ENCODE data around the gene PLEKHJ1. TPM values are rescaled to one million over a fixed set of nuclear protein-coding genes. Genes with fewer than 3 reads are reported as not detected.

Gene PLEKHJ1
- total RNA-seq, 1 experiment from 2014 or later: 91.7 TPM

DNA sequence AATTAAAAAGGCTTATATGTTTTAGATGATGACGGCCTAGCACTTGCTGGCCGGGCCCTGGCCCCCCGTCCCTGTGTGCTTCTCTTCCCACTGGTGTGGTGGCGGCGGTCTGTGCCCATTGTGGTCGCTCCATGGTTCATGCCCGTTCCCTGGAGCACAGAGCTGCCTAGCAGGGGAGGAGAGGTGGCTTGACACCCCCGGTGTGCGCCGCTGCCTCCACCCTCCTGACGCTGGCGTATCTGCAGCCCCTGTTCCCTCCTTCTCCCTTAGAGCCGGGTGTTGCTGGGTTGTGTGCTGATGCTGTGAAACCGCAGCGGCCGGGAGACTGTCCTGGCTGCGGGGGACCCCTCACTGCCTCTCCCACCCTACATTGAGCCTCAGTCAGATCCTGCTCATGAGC is 43.3 kb downstream of the PLEKHJ1 start:
- H3K27ac ChIP-seq: no peak overlapping the region
- peaks cover 91% of the 10 kb centered on the region for H3K36me3 ChIP-seq
- no peaks in the 10 kb centered on the region for H3K4me1 ChIP-seq (replicated peaks)
- no peaks in the 10 kb centered on the region for H3K9me3 ChIP-seq (replicated peaks)
- no peak for DNase-seq (ENCODE audit: low read depth in 1 of 2, low spot score in 2 of 2)
- H3K27me3 ChIP-seq (replicated peaks): no peaks in the 10 kb centered on the region
- no peak overlapping the region for H3K4me3 ChIP-seq

DNA sequence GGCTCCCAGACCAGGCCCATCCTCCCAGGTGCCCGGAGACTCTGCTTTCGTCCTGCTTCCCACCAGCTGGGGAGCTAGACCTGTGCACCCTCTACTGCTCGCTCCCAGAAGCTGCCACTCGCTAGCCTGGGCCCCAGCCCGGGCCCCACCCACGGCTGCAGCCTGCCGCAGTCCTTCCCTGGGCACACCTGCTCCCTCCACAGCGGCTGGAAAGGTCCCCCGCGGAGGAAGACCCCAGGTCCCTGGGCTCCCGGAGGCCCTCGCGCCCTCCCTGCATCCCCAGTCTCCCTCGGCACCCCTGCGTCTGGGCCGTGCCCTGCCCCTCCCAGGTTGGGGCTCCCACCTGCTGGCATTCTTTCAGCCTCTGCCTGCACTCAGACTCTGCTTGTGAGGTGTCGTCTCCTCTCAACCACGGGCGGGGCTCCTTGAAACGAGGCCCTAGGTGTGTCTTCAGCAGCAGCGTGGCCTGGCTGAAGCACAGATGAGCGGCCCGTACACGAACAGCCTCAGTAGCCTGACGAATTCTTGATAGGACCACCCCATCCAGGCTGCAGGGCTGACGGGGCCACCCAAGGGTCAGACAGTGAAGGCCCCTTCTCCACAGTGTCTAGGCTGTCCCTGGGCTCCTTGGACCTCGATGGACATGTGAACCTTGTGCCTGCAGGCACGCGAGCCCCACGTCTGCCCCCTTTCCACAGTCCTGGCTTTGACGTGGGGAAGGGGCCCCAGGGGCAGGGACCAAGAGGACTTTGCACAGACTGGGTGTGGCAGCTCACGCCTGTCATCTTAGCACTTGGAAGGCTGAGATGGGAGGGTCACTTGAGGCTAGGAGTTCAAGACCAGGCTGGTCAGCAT is 44.4 kb downstream of the PLEKHJ1 start:
- no peak overlapping the region for H3K27ac ChIP-seq
- no peak overlapping the region for H3K4me3 ChIP-seq
- no peaks in the 10 kb centered on the region for H3K27me3 ChIP-seq (replicated peaks)
- no peak for DNase-seq (ENCODE audit: low read depth in 1 of 2, low spot score in 2 of 2)
- peaks cover 89% of the 10 kb centered on the region for H3K36me3 ChIP-seq
- no peaks in the 10 kb centered on the region for H3K9me3 ChIP-seq (replicated peaks)
- peaks cover 7% of the 10 kb centered on the region for H3K4me1 ChIP-seq (replicated peaks)

DNA sequence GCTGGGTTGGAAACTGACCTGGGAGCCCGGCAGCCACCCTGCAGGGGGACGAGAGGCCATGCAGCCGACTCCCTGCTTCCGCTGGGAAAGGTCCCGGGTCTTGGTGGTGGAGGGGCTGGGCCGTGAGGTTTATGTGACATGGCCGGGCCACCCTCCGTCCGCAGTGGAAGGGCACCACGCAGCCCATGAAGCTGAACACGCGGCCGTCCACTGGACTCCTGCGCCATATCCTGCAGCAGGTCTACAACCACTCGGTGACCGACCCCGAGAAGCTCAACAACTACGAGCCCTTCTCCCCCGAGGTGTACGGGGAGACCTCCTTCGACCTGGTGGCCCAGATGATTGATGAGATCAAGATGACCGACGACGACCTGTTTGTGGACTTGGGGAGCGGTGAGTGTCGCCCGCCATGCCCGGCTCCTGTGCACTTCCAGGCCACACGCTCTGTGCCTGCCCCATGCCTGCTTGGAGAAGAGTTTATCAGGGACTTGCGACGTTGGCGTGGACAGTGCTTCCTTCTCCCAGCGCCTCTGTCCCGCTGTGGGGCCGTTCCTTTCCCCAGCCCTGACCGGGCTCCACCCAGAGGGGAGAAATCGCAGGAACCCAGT is 45.2 kb downstream of the PLEKHJ1 start:
- H3K27me3 ChIP-seq (replicated peaks): no peaks in the 10 kb centered on the region
- peaks cover 85% of the 10 kb centered on the region for H3K36me3 ChIP-seq
- DNase-seq (ENCODE audit: low read depth in 1 of 2, low spot score in 2 of 2): no peak
- peaks cover 15% of the 10 kb centered on the region for H3K4me1 ChIP-seq (replicated peaks)
- no peak overlapping the region for H3K27ac ChIP-seq
- no peak overlapping the region for H3K4me3 ChIP-seq
- no peaks in the 10 kb centered on the region for H3K9me3 ChIP-seq (replicated peaks)

DNA sequence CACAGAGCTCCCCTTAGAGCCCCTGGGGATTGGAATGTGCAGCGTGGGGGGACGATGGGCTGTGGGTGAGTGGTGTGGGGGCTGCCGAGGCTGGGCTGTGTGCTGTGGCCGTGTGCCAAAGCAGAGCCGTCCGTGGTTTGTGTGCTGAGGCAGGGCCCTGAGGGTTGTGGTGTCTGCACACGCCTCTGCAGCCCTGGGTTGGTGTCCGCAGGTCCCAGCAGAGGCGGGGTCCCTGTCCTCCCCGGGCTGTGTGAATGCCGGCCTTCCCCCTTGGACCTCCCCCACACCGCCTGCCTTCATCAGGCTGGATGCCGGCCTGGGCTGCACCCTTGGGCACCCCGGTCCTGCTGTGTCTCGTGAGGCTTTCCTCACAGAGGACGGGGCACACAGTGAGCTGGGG is 46.2 kb downstream of the PLEKHJ1 start:
- peaks cover 25% of the 10 kb centered on the region for H3K4me1 ChIP-seq (replicated peaks)
- H3K9me3 ChIP-seq (replicated peaks): no peaks in the 10 kb centered on the region
- no peak for DNase-seq (ENCODE audit: low read depth in 1 of 2, low spot score in 2 of 2)
- peaks cover 84% of the 10 kb centered on the region for H3K36me3 ChIP-seq
- H3K4me3 ChIP-seq: no peak overlapping the region
- H3K27me3 ChIP-seq (replicated peaks): no peaks in the 10 kb centered on the region
- no peak overlapping the region for H3K27ac ChIP-seq

DNA sequence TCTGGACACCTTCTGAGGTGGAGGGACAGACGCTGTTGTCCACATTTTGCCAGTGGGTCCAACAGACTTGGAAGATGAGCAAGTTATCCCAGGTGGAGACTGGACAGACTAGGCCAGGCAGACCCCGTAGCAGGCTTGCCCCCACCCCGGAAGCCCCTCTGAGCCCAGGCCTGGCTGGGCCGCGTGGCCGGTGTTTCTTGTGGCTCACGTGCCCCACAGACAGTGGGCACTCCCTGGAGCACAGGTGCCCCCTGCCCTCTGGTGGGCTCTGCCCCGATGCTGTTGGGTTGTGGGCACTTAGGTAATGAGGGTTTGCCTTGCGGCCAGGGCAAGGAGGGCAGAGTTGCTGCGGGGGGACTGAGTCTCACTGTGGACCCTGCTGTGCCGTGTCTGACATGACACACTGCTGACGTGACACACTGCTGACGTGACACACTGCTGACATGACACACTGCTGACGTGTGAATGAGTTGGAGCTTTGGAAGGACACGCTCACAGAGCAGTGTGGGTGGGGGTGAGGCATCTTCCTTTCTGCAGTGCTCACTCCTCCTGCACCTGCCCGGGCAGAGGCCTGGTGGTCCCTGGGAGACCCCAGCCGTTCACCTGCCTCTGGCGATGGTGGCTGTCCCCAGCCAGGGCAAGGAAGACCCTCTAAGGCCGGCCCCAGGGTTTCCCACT is 47.3 kb downstream of the PLEKHJ1 start:
- DNase-seq (ENCODE audit: low read depth in 1 of 2, low spot score in 2 of 2): no peak

DNA sequence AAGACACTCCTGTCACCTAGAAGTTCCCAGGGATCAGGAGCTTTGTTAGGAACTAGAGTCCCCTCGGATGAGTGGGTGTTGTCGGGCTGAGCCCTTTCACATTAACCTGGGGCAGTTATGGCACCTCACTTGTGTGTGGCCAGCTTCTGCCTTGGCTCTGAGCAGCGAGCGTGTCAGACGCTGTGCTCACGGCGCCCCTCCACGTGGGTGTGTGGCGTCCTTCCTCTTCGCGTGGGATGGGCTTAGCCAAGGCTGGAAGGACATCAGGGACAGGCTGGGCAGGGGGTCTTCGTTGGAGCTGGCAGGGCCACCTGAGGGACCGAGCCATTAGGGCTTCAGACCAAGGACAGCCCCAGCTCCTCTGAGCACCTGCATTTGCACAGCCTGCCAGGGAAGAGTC is 49.0 kb downstream of the PLEKHJ1 start:
- Histone ChIP-seq H3K4me3 (no peak overlapping the region), H3K27ac (no peak overlapping the region), H3K27me3 (replicated peaks) (no peaks in the 10 kb centered on the region), H3K36me3 (peaks cover 75% of the 10 kb centered on the region), H3K9me3 (replicated peaks) (no peaks in the 10 kb centered on the region), H3K4me1 (replicated peaks) (peaks cover 30% of the 10 kb centered on the region)
- no peak for DNase-seq (ENCODE audit: low read depth in 1 of 2, low spot score in 2 of 2)

More for the DNA sequence above, 47.3 kb downstream of the PLEKHJ1 start:
- Histone ChIP-seq H3K27me3 (replicated peaks) (no peaks in the 10 kb centered on the region), H3K4me1 (replicated peaks) (peaks cover 30% of the 10 kb centered on the region), H3K9me3 (replicated peaks) (no peaks in the 10 kb centered on the region), H3K27ac (no peak overlapping the region), H3K36me3 (peaks cover 78% of the 10 kb centered on the region), H3K4me3 (no peak overlapping the region)

DNA sequence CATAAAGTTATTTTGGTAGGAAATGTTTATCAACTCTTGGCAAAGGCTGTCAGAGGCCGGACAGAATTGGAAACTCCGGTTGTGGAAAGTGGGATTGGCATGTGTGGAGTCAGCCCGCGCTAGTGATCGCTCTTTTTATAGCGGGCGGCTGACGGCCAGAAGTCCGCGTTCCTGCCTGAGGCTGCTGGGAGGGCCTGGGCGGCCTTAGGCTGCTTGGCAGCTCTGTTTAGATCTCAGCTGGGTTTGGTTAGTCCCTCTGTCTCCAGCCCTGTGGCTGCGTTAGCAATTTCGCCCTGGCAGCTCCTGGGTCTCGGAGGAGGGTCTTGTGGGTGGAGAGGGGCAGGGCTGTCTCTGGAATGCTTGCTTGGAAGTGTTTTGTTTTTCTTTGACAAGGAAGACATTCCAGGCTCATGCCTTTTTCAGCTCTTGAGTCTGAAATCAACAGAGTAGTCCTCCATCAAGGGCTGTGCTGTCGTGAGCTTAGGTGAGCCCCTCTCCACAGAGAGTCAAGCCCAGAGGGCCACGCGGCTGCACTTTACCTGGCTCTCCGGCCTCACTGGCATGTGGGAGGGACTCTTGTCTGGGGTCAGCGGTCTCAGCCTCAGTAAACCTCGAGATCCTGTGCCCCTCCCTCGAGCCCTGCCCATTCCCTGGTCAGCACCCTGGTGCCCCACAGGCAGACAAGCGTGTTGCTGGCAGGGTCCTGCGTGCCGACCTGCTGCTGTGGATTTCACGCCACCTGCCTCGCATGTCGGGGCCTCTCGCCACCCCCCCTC is 49.9 kb downstream of the PLEKHJ1 start:
- Histone ChIP-seq H3K4me1 (replicated peaks) (peaks cover 30% of the 10 kb centered on the region), H3K27me3 (replicated peaks) (no peaks in the 10 kb centered on the region), H3K9me3 (replicated peaks) (no peaks in the 10 kb centered on the region), H3K4me3 (no peak overlapping the region), H3K36me3 (peaks cover 69% of the 10 kb centered on the region), H3K27ac (peak overlapping the region; percentile 35)
- peak; percentile 86 to 90 for DNase-seq (ENCODE audit: low read depth in 1 of 2, low spot score in 2 of 2)

DNA sequence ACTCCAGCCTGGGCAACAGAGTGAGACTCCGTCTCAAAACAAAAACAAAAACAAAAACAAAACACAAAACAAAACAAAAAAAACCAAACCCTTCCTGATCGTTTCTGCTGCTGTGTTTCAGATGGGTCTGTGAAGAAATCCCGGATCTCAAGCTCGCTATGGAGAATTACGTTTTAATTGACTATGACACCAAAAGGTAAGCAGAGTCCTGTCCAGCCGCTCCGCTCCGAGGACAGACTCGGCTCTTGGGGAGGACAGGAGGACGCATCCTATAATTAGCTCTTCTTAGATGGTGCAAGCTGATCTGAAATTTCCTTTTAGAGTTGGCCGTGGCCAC is 50.4 kb downstream of the PLEKHJ1 start:
- H3K27ac ChIP-seq: no peak overlapping the region
- H3K27me3 ChIP-seq (replicated peaks): no peaks in the 10 kb centered on the region
- no peaks in the 10 kb centered on the region for H3K9me3 ChIP-seq (replicated peaks)
- no peak overlapping the region for H3K4me3 ChIP-seq
- H3K36me3 ChIP-seq: peaks cover 69% of the 10 kb centered on the region
- no peak for DNase-seq (ENCODE audit: low read depth in 1 of 2, low spot score in 2 of 2)
- peaks cover 30% of the 10 kb centered on the region for H3K4me1 ChIP-seq (replicated peaks)

DNA sequence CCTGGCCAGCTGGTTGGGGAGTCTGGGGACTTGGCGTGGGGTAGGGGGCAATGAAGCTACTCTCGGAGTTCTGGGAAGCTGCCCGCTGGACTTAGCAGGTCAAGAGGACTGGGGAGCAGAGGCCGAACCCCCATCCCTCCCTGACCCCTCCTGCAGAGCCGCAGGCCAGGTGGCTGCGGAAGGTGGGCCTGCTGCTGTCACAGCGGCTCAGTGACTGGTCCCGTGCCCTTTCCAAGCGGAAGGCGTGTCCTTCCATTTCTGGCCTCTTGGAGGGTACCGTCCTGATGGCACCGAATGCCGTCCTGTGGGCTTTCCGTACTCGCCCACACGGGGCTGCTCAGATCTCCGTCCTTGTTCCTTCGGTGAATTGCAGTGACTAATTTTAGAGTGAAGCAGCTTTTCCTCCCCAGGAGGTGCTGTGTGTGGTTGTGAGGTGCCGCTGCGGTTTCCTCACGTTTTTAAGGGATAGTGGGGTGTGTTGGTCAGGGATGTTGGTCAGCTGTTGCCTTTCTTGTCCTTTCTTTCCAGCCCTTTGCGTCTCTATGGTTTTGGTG is 51.6 kb downstream of the PLEKHJ1 start:
- no peak overlapping the region for H3K27ac ChIP-seq
- H3K36me3 ChIP-seq: peaks cover 68% of the 10 kb centered on the region
- peaks cover 30% of the 10 kb centered on the region for H3K4me1 ChIP-seq (replicated peaks)
- H3K27me3 ChIP-seq (replicated peaks): no peaks in the 10 kb centered on the region
- no peak overlapping the region for H3K4me3 ChIP-seq
- DNase-seq (ENCODE audit: low read depth in 1 of 2, low spot score in 2 of 2): no peak
- no peaks in the 10 kb centered on the region for H3K9me3 ChIP-seq (replicated peaks)

Other genes with a start within 250 kb of the PLEKHJ1 start
- gene BTBD2, start 220.6 kb downstream of the PLEKHJ1 start, total RNA-seq (2014; rRNA removed; shearing (Covaris generic)): 25.7 and 32.6 TPM in 2 replicates
- 18.7 and 31.6 TPM in 2 replicates for gene MKNK2, start 185.1 kb downstream of the PLEKHJ1 start, total RNA-seq (2014; rRNA removed; shearing (Covaris generic))
- gene MOB3A, start 140.0 kb downstream of the PLEKHJ1 start, total RNA-seq (2014; rRNA removed; shearing (Covaris generic)): 10.1 and 20.6 TPM in 2 replicates
- gene IZUMO4, start 139.4 kb downstream of the PLEKHJ1 start, total RNA-seq (2014; rRNA removed; shearing (Covaris generic)): 1.9 TPM in 1 of 2 replicates, not detected in the other
- gene AP3D1, start 84.8 kb downstream of the PLEKHJ1 start, total RNA-seq (2014; rRNA removed; shearing (Covaris generic)): 66.5 and 78.9 TPM in 2 replicates
- 5.9 and 7.8 TPM in 2 replicates for gene DOT1L, start 72.4 kb downstream of the PLEKHJ1 start, total RNA-seq (2014; rRNA removed; shearing (Covaris generic))
- 13.8 and 44.9 TPM in 2 replicates for gene SF3A2, start 495 bp upstream of the PLEKHJ1 start, total RNA-seq (2014; rRNA removed; shearing (Covaris generic))
- 0.58 TPM in 1 of 2 replicates, not detected in the other for gene AMH, start 13.0 kb upstream of the PLEKHJ1 start, total RNA-seq (2014; rRNA removed; shearing (Covaris generic))
- gene JSRP1, start 20.1 kb upstream of the PLEKHJ1 start, total RNA-seq (2014; rRNA removed; shearing (Covaris generic)): not detected in 2 replicates
- gene PEAK3, start 45.8 kb upstream of the PLEKHJ1 start, total RNA-seq (2014; rRNA removed; shearing (Covaris generic)): not detected in 2 replicates
- not detected in 2 replicates for gene LINGO3, start 71.8 kb upstream of the PLEKHJ1 start, total RNA-seq (2014; rRNA removed; shearing (Covaris generic))
- 218 and 270 TPM in 2 replicates for gene LSM7, start 92.3 kb upstream of the PLEKHJ1 start, total RNA-seq (2014; rRNA removed; shearing (Covaris generic))
- 32.2 and 45.2 TPM in 2 replicates for gene SPPL2B, start 92.4 kb upstream of the PLEKHJ1 start, total RNA-seq (2014; rRNA removed; shearing (Covaris generic))
- not detected in 2 replicates for gene TMPRSS9, start 123.9 kb upstream of the PLEKHJ1 start, total RNA-seq (2014; rRNA removed; shearing (Covaris generic))
- gene TIMM13, start 191.3 kb upstream of the PLEKHJ1 start, total RNA-seq (2014; rRNA removed; shearing (Covaris generic)): 48.8 and 86.2 TPM in 2 replicates
- gene LMNB2, start 220.6 kb upstream of the PLEKHJ1 start, total RNA-seq (2014; rRNA removed; shearing (Covaris generic)): 275 and 316 TPM in 2 replicates
- gene GADD45B, start 239.8 kb upstream of the PLEKHJ1 start, total RNA-seq (2014; rRNA removed; shearing (Covaris generic)): 112 and 132 TPM in 2 replicates

All from SJSA1 (cell line).